B cell (primary cell): ENCODE measurements around the gene TAT. TPM values are rescaled to one million over a fixed set of nuclear protein-coding genes. Genes with fewer than 3 reads are reported as not detected.

Experiments
- ATAC-seq: fragments of 200-7000 bp; cut with Tn5 transposase; one replicate; pipeline ENCODE4 v1.10.0; 2021; ENCODE audit warnings: low read depth, mild to moderate bottlenecking, moderate number of reproducible peaks, moderate library complexity
- CTCF ChIA-PET: fragments of 350-600 bp; sonication (Branson Sonifier 250); formaldehyde crosslinking; loops from one replicate; lab custom pipeline; 2021; ENCODE audit warnings: antibody characterized with exemption, inconsistent platforms; lab: Charles Lee
- POLR2A ChIA-PET: fragments of 350-600 bp; sonication (Branson Sonifier 250); formaldehyde crosslinking; loops from one replicate; lab custom pipeline; 2021; ENCODE audit warnings: antibody characterized with exemption; lab: Charles Lee
- DNase-seq: peaks from one replicate; pipeline ENCODE4 v3.0.0; 2013
- H2AFZ ChIP-seq: 2 replicates; pipeline ENCODE4 v1.6.1; 2012; ENCODE audit warnings: mild to moderate bottlenecking, low read depth, low read length; ENCODE audit not compliant: insufficient read depth, poor library complexity, severe bottlenecking
- H3K27ac ChIP-seq, 2 donors: 1 replicate in 1 of 2; 2 replicates in 1 of 2; pipeline ENCODE4 v1.5.1; 2012 to 2013; ENCODE audit warnings: low read length in 2 of 2, mild to moderate bottlenecking in 2 of 2, moderate library complexity in 1 of 2
- H3K27me3 ChIP-seq, 4 experiments: fragments of 200-600 bp in 1 of 4; sonication (generic) in 1 of 4; replicated peaks in 1 of 4; 1 replicate in 2 of 4; 2 replicates in 2 of 4; pipeline versions ENCODE4 v1.6.1 to v1.7.0; 2013 to 2016; ENCODE audit warnings: low read length in 3 of 4, mild to moderate bottlenecking in 2 of 4, mixed read lengths in 1 of 4, moderate library complexity in 1 of 4; ENCODE audit not compliant: insufficient read depth in 4 of 4, control insufficient read depth in 3 of 4; ENCODE audit errors: control extremely low read depth in 1 of 4
- H3K36me3 ChIP-seq, 2 experiments: replicated peaks in 1 of 2; 1 replicate in 1 of 2; 2 replicates in 1 of 2; pipeline versions ENCODE4 v1.6.1 to v1.7.1; 2013; ENCODE audit warnings: low read length in 1 of 2; ENCODE audit not compliant: insufficient read depth in 2 of 2, control insufficient read depth in 1 of 2; ENCODE audit errors: control extremely low read depth in 1 of 2, extremely low read depth in 1 of 2
- H3K4me1 ChIP-seq, 2 donors: fragments of 200-600 bp in 1 of 2; sonication (generic) in 1 of 2; 1 replicate in 1 of 2; 2 replicates in 1 of 2; pipeline versions ENCODE4 v1.5.1 to v1.6.1; 2013 to 2017; ENCODE audit warnings: low read length in 2 of 2; ENCODE audit not compliant: control insufficient read depth in 2 of 2, insufficient read depth in 2 of 2
- H3K4me2 ChIP-seq: replicated peaks from 2 replicates; pipeline ENCODE3; 2012; ENCODE audit warnings: mild to moderate bottlenecking, low read depth, low read length; ENCODE audit not compliant: poor library complexity, severe bottlenecking
- H3K4me3 ChIP-seq, 5 experiments: fragments of 200-600 bp in 1 of 5; sonication (generic) in 1 of 5; 1 replicate in 3 of 5; 2 replicates in 2 of 5; pipeline versions ENCODE4 v1.5.1 to v1.7.0; 2011 to 2016; ENCODE audit warnings: low read length in 4 of 5, mild to moderate bottlenecking in 4 of 5, low read depth in 2 of 5, control low read depth in 1 of 5, moderate library complexity in 1 of 5; ENCODE audit not compliant: insufficient read depth in 1 of 5; ENCODE audit errors: control extremely low read depth in 1 of 5, extremely low read depth in 1 of 5
- H3K79me2 ChIP-seq: fragments of 200-600 bp; sonication (generic); one replicate; pipeline ENCODE4 v1.6.0; 2016; ENCODE audit warnings: low read length; ENCODE audit not compliant: control insufficient read depth, insufficient read depth
- H3K9ac ChIP-seq: fragments of 200-600 bp; sonication (generic); 2 replicates; pipeline ENCODE4 v1.6.1; 2017; ENCODE audit warnings: mild to moderate bottlenecking, low read length, moderate library complexity
- H3K9me3 ChIP-seq, 3 donors: one replicate each; pipeline versions ENCODE4 v1.6.1 to v1.7.1; 2013; ENCODE audit warnings: low read length in 2 of 3; ENCODE audit not compliant: control insufficient read depth in 2 of 3, insufficient read depth in 1 of 3; ENCODE audit errors: control extremely low read depth in 1 of 3
- H4K20me1 ChIP-seq: 2 replicates; pipeline ENCODE4 v1.6.0; 2012; ENCODE audit warnings: mild to moderate bottlenecking, low read length; ENCODE audit not compliant: insufficient read depth, control insufficient read depth, poor library complexity, severe bottlenecking
- H3K27ac Mint-ChIP-seq: one replicate; pipeline ENCODE4 v1.8.0; 2021; ENCODE audit warnings: mixed read lengths
- H3K27me3 Mint-ChIP-seq: one replicate; pipeline ENCODE4 v1.8.0; 2021; ENCODE audit warnings: mixed read lengths
- H3K4me1 Mint-ChIP-seq: one replicate; pipeline ENCODE4 v1.8.0; 2021; ENCODE audit warnings: mixed read lengths
- H3K4me3 Mint-ChIP-seq: one replicate; pipeline ENCODE4 v1.8.0; 2021; ENCODE audit warnings: mixed read lengths
- H3K9me3 Mint-ChIP-seq: one replicate; pipeline ENCODE4 v1.8.0; 2022; ENCODE audit warnings: mixed read lengths; ENCODE audit not compliant: insufficient read depth
- CTCF ChIP-seq: fragments of 200-600 bp; IDR thresholded peaks from one replicate; pipeline ENCODE4 v1.8.0; 2022; ENCODE audit warnings: antibody characterized with exemption, mild to moderate bottlenecking
- EZH2 ChIP-seq: IDR thresholded peaks from 2 replicates; pipeline ENCODE4 v1.6.1; 2012; ENCODE audit warnings: borderline replicate concordance, low read depth, mild to moderate bottlenecking, moderate library complexity, low read length; ENCODE audit not compliant: insufficient read depth, poor library complexity, severe bottlenecking
- WGBS: methylation state at CpG from one replicate; pipeline ENCODE4 v1.1.5; 2013; ENCODE audit warnings: missing lambda C conversion rate; ENCODE audit not compliant: insufficient coverage; 5-methylcytosine and 5-hydroxymethylcytosine counted together
- intact Hi-C: fragments of 100-400 bp; cut with micrococcal nuclease; formaldehyde crosslinking; loops from one replicate; pipeline ENCODE4 v1.10.0; 2022
- polyA plus RNA-seq: library from polyadenylated mRNA; depleted of rRNA; stranded (reverse); fragments of >200 nt; gene quantifications from 2 replicates; pipeline ENCODE4 v1.2.3, GENCODE V29; 2012
- total RNA-seq, 2 donors: library from RNA; stranded (reverse); fragments of 120-200 nt in 1 of 2; gene quantifications; 1 replicate in 1 of 2; 2 replicates in 1 of 2; pipeline versions ENCODE4 v1.2.3 to v1.2.4, GENCODE V29; 2013 to 2022

TAT gene
- total and polyA plus RNA-seq, 2 donors (not counting 1 experiment from before 2014, with no cell fraction given) = not detected

- Histone ChIP-seq H3K9me3 (no peaks in the 10 kb centered on the region), H3K27me3 (peaks cover 0 to 14% (median 3%) of the 10 kb centered on the region in 4 experiments), H3K79me2 (no peaks in the 10 kb centered on the region), H2AFZ (no peak overlapping the region), H3K36me3 (no peaks in the 10 kb centered on the region), H3K27ac (no peak overlapping the region), H3K9ac (no peak overlapping the region), H3K4me2 (no peak overlapping the region), H3K4me3 (no peak overlapping the region), H3K4me1 (no peaks in the 10 kb centered on the region), H4K20me1 (no peaks in the 10 kb centered on the region)
- DNase-seq (no peak), ATAC-seq (no peak)
- ChIA-PET POLR2A (no interaction called here), CTCF (no interaction called here)
- no peak overlapping the region for H3K4me3 Mint-ChIP-seq
- peaks cover 25% of the 10 kb centered on the region for H3K27me3 Mint-ChIP-seq
- TF ChIP-seq CTCF = no peak
- no peak for TF ChIP-seq EZH2
- no CpG with 5 or more reads among the region's 3 CpGs for WGBS
- no peak overlapping the region for H3K27ac Mint-ChIP-seq
- H3K9me3 Mint-ChIP-seq = no peaks in the 10 kb centered on the region
- no peaks in the 10 kb centered on the region for H3K4me1 Mint-ChIP-seq
- intact Hi-C loops = no loop called here
Measured at GRCh38 chr16:71593048-71593999, 16.4 kb upstream of the TAT start.

GRCh38 chr16:71591917-71592316, 15.0 kb upstream of the TAT start:
- DNase-seq (no peak), ATAC-seq (no peak)
- Histone ChIP-seq H2AFZ (no peak overlapping the region), H3K36me3 (no peaks in the 10 kb centered on the region), H3K4me2 (no peak overlapping the region), H3K4me3 (no peak overlapping the region), H3K9ac (no peak overlapping the region), H3K27ac (no peak overlapping the region), H3K79me2 (no peaks in the 10 kb centered on the region), H3K9me3 (no peaks in the 10 kb centered on the region), H3K4me1 (peaks cover 0 to 8% of the 10 kb centered on the region in 2 donors), H4K20me1 (no peaks in the 10 kb centered on the region), H3K27me3 (peaks cover 0 to 19% (median 7%) of the 10 kb centered on the region in 4 experiments)
- no peak overlapping the region for H3K27ac Mint-ChIP-seq
- H3K9me3 Mint-ChIP-seq = no peaks in the 10 kb centered on the region
- no CpG with 5 or more reads among the region's 3 CpGs for WGBS
- intact Hi-C loops = no loop called here
- CTCF ChIA-PET = no interaction called here
- H3K27me3 Mint-ChIP-seq = peaks cover 34% of the 10 kb centered on the region
- POLR2A ChIA-PET = interaction anchor here (0.6 kb wide), 2 partner anchors 26 kb away, joined by 3 to 11 read pairs; no protein-coding TSS in a partner anchor
- H3K4me3 Mint-ChIP-seq = no peak overlapping the region
- H3K4me1 Mint-ChIP-seq = peaks cover 8% of the 10 kb centered on the region
- TF ChIP-seq EZH2 = no peak
- no peak for TF ChIP-seq CTCF
